ENCODE results near the gene ATF4. TPM values are rescaled to one million over a fixed set of nuclear protein-coding genes. Genes with fewer than 3 reads are reported as not detected.
A peak's percentile ranks its signal among the peaks of the same experiment; 100 is the strongest.
"Not testable (repeated sequence)": the region's sequence is repeated elsewhere in the genome, so short reads cannot be mapped to it uniquely, and the experiment has no call there.

ATF4 gene
- total RNA-seq, 4 donors from 2014 or later: 258 to 714 (median 610) TPM

DNA sequence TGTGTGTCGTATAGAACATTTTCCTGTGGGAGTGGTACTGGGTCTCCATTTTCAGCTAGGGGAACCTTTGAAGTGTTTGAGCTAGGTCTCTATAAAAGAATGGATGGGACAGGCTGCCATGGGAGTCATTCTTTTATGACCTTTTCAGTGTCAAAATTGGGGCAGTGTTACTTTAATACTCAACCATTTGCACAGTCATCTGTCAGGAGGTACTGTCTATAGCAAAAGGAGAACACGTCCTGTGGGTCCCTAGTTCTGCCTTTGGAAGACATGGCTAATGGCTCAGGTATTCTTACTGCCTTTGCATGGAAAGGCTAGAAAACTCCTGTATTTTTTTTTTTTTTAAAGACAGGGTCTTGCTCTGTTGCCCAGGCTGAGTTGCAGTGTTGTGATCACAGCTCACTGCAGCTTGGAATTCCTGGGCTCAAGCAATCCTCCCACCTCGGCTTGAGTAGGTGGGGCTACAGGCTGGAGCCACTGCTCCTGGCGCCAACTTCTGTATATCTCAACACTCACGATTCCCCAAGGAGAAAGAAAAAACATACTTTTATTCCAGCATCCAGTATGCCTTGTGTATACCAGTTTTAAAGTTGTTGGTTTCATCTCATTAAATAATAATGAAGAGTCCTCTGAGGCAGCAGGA lies 2.1 kb upstream of the ATF4 start:
- DNase-seq (ENCODE audit: low spot score) (no peak), ATAC-seq (ENCODE audit: low FRiP score) (no peak)
- TF ChIP-seq, protein P1, sequence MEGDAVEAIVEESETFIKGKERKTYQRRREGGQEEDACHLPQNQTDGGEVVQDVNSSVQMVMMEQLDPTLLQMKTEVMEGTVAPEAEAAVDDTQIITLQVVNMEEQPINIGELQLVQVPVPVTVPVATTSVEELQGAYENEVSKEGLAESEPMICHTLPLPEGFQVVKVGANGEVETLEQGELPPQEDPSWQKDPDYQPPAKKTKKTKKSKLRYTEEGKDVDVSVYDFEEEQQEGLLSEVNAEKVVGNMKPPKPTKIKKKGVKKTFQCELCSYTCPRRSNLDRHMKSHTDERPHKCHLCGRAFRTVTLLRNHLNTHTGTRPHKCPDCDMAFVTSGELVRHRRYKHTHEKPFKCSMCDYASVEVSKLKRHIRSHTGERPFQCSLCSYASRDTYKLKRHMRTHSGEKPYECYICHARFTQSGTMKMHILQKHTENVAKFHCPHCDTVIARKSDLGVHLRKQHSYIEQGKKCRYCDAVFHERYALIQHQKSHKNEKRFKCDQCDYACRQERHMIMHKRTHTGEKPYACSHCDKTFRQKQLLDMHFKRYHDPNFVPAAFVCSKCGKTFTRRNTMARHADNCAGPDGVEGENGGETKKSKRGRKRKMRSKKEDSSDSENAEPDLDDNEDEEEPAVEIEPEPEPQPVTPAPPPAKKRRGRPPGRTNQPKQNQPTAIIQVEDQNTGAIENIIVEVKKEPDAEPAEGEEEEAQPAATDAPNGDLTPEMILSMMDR (IDR thresholded peaks at IDR 0.05): no peak

DNA sequence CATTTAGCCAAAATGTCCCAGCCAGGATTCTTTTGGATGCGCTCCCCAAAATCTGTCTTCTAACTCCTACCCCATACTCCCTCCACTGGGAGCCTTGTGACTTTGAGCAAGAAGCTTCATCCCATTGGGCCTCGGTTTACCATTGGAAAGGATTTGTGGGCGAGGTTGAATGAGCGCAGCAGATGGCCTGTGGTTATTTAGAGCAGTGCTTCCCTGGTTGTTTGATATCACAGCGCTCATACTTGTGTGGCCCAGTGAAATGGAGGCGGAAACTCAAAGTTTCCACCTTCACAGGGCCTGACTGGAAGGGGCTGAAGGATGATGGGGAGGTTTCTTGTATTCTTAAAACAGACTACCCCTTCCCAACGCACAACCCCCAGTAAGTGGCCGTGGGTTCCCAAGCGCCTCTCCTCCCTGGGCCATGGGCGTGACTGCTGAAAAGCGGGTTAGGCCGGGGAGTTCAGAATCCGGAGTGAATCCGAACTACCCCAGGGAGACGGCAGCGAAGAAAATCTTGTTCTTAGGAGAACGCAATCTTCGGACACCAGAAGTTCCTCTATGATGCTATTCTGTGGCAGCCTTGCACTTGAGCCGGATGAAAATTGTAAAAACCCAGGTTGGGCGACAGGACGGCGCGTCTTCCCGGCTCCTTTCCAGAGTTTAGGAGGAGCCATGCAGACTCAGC lies 1.2 kb upstream of the ATF4 start:
- DNase-seq (ENCODE audit: low spot score): no peak

DNA sequence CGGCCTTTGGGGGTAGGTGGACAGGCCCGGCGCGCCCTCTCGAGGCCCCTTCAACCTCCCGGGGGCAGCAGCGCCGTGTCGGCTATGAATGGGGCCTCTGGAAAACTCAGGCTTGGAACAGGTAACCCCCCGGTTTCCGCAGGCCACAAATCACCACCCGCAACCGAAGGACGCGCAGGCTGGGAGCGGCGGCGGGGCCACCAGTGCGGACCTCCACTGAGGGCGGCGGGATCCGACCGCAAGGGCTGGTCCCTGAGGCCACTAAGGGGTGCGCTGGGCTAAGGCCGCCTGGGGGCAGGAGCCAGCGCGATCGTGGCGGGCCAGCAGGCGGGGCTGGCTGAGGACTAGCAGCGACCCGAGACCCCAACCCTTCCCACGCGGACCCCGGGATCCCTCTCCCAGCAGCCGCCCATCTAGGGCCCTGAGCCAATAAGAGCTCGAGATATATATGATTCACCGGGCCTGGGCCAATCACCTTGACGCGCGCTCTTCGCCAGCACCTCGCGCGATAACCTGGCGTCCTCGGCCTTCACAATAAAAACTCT lies 609 bp upstream of the ATF4 start:
- TF ChIP-seq, protein P1 (IDR thresholded peaks at IDR 0.05): no peak
- no peak for DNase-seq (ENCODE audit: low spot score)
- ATAC-seq (ENCODE audit: low FRiP score): peak; percentile 91

More for the DNA sequence above, 1.2 kb upstream of the ATF4 start:
- peak; percentile 17 for ATAC-seq (ENCODE audit: low FRiP score)
- TF ChIP-seq, protein P1 (IDR thresholded peaks at IDR 0.05): no peak

DNA sequence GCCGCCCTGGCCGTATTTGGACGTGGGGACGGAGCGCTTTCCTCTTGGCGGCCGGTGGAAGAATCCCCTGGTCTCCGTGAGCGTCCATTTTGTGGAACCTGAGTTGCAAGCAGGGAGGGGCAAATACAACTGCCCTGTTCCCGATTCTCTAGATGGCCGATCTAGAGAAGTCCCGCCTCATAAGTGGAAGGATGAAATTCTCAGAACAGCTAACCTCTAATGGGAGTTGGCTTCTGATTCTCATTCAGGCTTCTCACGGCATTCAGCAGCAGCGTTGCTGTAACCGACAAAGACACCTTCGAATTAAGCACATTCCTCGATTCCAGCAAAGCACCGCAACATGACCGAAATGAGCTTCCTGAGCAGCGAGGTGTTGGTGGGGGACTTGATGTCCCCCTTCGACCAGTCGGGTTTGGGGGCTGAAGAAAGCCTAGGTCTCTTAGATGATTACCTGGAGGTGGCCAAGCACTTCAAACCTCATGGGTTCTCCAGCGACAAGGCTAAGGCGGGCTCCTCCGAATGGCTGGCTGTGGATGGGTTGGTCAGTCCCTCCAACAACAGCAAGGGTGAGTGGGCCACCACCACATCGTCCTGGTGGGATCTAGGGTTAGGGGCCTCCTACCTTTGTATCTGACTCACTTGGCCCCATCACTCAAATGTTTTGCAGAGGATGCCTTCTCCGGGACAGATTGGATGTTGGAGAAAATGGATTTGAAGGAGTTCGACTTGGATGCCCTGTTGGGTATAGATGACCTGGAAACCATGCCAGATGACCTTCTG lies 934 bp downstream of the ATF4 start:
- not testable (repeated sequence) for ATAC-seq (ENCODE audit: low FRiP score); DNase-seq (ENCODE audit: low spot score)

- not testable (repeated sequence) for DNase-seq (ENCODE audit: low spot score)
Observed at GRCh38 chr22:39522091-39522490, 1.7 kb downstream of the ATF4 start.

DNA sequence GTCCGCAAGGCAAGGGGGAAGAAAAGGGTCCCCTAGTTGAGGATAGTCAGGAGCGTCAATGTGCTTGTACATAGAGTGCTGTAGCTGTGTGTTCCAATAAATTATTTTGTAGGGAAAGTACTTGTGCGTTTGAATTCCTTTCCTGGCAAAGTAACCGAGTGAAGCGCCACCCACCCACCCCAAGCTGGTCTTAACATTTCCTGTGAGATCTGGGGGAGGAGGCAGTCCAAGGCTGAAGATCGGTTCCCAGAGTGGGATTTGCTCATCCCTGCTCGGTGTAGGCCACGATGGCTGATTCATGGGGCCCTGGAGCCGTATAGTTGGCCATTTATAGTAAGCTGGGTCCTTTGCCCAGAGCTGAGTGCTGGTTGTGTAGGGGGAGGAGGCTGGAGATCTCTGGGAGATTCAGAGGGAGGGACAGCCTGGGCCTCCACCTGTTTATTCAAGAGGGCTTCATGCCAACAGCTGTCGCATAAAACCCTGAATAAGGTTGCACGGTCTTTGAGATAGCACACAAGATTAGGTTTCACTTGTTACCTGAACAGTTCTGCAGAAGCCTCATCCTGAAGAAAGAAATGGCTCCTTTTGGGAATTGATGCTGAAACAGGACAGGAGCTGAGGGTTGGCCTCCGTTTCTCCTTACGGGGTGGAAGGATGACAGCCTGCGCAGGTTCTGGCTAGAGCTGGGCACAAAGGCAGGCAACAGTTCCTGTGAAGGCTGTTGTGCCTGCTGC lies 2.4 kb downstream of the ATF4 start:
- ATAC-seq (ENCODE audit: low FRiP score) (no peak), DNase-seq (ENCODE audit: low spot score) (no peak)
- TF ChIP-seq, protein P1 (IDR thresholded peaks at IDR 0.05): no peak

More at GRCh38 chr22:39522091-39522490, 1.7 kb downstream of the ATF4 start:
- ATAC-seq (ENCODE audit: low FRiP score): not testable (repeated sequence)

DNA sequence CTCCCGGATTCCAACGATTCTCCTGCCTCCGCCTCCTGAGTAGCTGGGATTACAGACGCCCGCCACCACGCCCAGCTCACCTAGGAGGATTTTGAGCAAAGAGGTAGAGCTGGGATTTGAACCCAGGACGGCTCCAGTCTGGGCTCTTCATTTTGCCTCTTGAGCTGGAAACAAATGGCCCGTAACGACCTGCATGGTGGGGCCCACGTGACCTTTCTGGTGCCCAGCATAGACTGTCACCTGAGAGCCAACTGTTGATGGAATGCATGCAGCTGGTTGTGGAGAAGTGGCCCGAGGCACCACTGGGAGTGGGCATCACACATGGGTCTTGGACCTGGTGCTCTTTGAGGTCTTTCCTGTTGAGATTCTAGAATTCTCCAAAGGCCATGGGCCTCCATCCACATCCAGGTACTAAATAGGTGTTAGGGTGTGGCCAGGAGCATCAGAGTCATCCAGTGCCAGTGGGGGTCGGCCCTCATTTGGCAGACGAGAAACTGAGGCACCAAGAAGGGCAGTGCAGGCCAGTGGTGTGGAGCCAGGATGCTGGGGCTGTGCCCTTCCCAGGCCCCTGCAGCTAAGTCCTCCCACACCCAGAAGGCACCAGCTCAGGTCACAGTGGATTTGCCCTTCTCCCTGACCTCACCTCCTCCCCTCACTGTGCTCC lies 3.9 kb downstream of the ATF4 start:
- DNase-seq (ENCODE audit: low spot score): no peak
- TF ChIP-seq, protein P1 (IDR thresholded peaks at IDR 0.05): no peak
- no peak for ATAC-seq (ENCODE audit: low FRiP score)
